HCT116 (cell line): Measurements from ENCODE around the gene ARIH2.

Experiments
- CEBPB ChIP-seq: IDR thresholded peaks from 2 replicates; pipeline ENCODE4 v1.6.1; 2012; ENCODE audit warnings: low read depth
- CTCF ChIP-seq, 3 experiments: fragments of 200-600 bp in 1 of 3; sonication (generic) in 1 of 3; IDR thresholded peaks in 2 of 3; conservative IDR thresholded peaks in 1 of 3; 2 replicates each; pipeline ENCODE4 v1.5.1; 2012 to 2017; ENCODE audit warnings: low read depth in 2 of 3, low read length in 2 of 3, antibody characterized with exemption in 1 of 3, borderline replicate concordance in 1 of 3, control low read depth in 1 of 3, mild to moderate bottlenecking in 1 of 3, mixed read lengths in 1 of 3, mixed run types in 1 of 3, moderate library complexity in 1 of 3; ENCODE audit not compliant: insufficient read depth in 1 of 3
- EGR1 ChIP-seq: IDR thresholded peaks from 2 replicates; pipeline ENCODE4 v1.6.1; 2012; ENCODE audit warnings: low read depth
- POLR2AphosphoS5 ChIP-seq: IDR thresholded peaks from 2 replicates; pipeline ENCODE4 v1.6.1; 2011; ENCODE audit warnings: mild to moderate bottlenecking, low read depth, low read length, moderate library complexity
- SIN3A ChIP-seq: IDR thresholded peaks from 2 replicates; pipeline ENCODE4 v1.6.1; 2012; ENCODE audit warnings: low read depth
- ZBTB33 ChIP-seq: IDR thresholded peaks from 2 replicates; pipeline ENCODE4 v1.6.1; 2011; ENCODE audit warnings: mild to moderate bottlenecking, low read length, moderate library complexity; ENCODE audit not compliant: insufficient replicate concordance; ENCODE audit errors: extremely low read depth

DNA sequence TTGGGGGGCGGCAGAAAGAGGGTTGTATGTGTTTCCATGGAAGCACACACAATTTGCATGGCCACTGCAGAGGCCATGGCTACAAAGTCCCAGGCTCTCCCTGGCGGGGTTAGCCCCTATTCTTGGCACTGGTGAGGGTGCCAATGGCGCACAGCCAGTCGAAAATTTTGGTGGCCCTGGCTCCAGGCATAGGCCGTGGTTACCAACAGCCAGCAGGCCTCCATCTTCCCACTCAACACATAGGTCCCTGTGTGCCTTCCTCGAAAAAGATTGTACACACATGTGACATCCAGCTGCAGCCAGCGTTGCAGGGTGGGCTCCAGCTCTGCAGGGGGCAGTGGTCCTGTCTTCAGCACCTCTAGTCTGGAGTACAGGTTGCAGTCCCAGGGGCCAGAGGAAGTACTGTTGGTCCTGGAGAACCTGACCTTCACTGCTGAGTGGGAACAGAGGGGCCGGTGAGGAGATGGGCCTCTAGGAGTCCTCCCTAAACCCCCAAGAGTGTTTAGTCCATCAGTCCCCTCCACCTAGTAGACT, 78.5 kb downstream of the ARIH2 start:
- TF ChIP-seq CTCF (IDR thresholded peaks at IDR 0.05 in 2 of 3, conservative IDR thresholded peaks at IDR 0.05 in 1 of 3; ENCODE audit: borderline replicate concordance in 1 of 3, insufficient read depth in 1 of 3, low read depth in 2 of 3, low read length in 2 of 3): no peak
- no peak for TF ChIP-seq CEBPB
- no peak for TF ChIP-seq EGR1
- TF ChIP-seq ZBTB33: no peak
- TF ChIP-seq SIN3A: no peak
- TF ChIP-seq POLR2AphosphoS5: no peak
